ENCODE measurements around the gene RILPL2.

GRCh38 chr12:123390498-123391426 lies 45.7 kb downstream of the RILPL2 start:
- TF ChIP-seq CTCF (IDR thresholded peaks at IDR 0.05) (no peak), POLR2AphosphoS5 (IDR thresholded peaks at IDR 0.05; ENCODE audit: insufficient read depth in 1 of 2, low read depth in 1 of 2) (peak in 1 of 2 donors; percentile 8), POLR2A (IDR thresholded peaks at IDR 0.05) (no peak)

Data from vagina (tissue), 2 donors.